OCI-LY7 (cell line): ENCODE measurements around the gene SERPING1. TPM values are rescaled to one million over a fixed set of nuclear protein-coding genes. Genes with fewer than 3 reads are reported as not detected.
A peak's percentile ranks its signal among the peaks of the same experiment; 100 is the strongest.

ENCODE experiments used
- BruUV-seq: library from RNA; stranded (reverse); fragments of 400-500 nt; replicated peaks from 2 replicates; lab custom pipeline; 2021; lab: Mats Ljungman, UMichigan
- CTCF ChIA-PET: fragments of 300-600 bp; sonication (Branson Sonifier 250); formaldehyde crosslinking; loops from one replicate; lab custom pipeline; 2022; ENCODE audit warnings: antibody characterized with exemption; ENCODE audit not compliant: unreplicated experiment; lab: Charles Lee
- POLR2A ChIA-PET: fragments of 300-600 bp; sonication (Branson Sonifier 250); formaldehyde crosslinking; loops from one replicate; lab custom pipeline; 2022; ENCODE audit warnings: antibody characterized with exemption; lab: Charles Lee
- DNase-seq: peaks from one replicate; pipeline ENCODE4 v3.0.0-alpha.2; 2015; ENCODE audit warnings: low spot score
- H2AFZ ChIP-seq: fragments of 200-600 bp; sonication (generic), shearing (Covaris generic); 2 replicates; pipeline ENCODE4 v1.6.1; 2014; ENCODE audit warnings: mild to moderate bottlenecking, antibody characterized with exemption, low read length, moderate library complexity
- H3K27ac ChIP-seq: fragments of 200-600 bp; sonication (generic); 2 replicates; pipeline ENCODE4 v1.5.1; 2014; ENCODE audit warnings: mixed run types, low read depth, mild to moderate bottlenecking, moderate library complexity, low read length, inconsistent platforms; ENCODE audit not compliant: poor library complexity, severe bottlenecking
- H3K36me3 ChIP-seq: fragments of 200-600 bp; sonication (generic); 2 replicates; pipeline ENCODE4 v1.6.1; 2014; ENCODE audit warnings: mild to moderate bottlenecking, antibody characterized with exemption, low read length, moderate library complexity, mixed read lengths; ENCODE audit not compliant: insufficient read depth
- H3K4me1 ChIP-seq: fragments of 200-600 bp; sonication (generic); 2 replicates; pipeline ENCODE4 v1.5.1; 2014; ENCODE audit warnings: mild to moderate bottlenecking, low read length; ENCODE audit not compliant: insufficient read depth, poor library complexity, severe bottlenecking
- H3K4me2 ChIP-seq: fragments of 200-600 bp; sonication (generic); 2 replicates; pipeline ENCODE4 v1.6.1; 2014; ENCODE audit warnings: mild to moderate bottlenecking, low read length
- H3K4me3 ChIP-seq: fragments of 200-600 bp; sonication (generic); 2 replicates; pipeline ENCODE4 v1.5.1; 2014; ENCODE audit warnings: mild to moderate bottlenecking, low read depth, low read length; ENCODE audit not compliant: poor library complexity, severe bottlenecking
- H3K79me2 ChIP-seq: fragments of 200-600 bp; sonication (generic); 2 replicates; pipeline ENCODE4 v1.6.1; 2016; ENCODE audit warnings: low read depth, mild to moderate bottlenecking, low read length, moderate library complexity, mixed read lengths; ENCODE audit not compliant: insufficient read depth
- H3K9me2 ChIP-seq: fragments of 200-600 bp; sonication (generic); 2 replicates; pipeline ENCODE4 v1.6.1; 2016; ENCODE audit warnings: mild to moderate bottlenecking, low read length, mixed read lengths; ENCODE audit not compliant: insufficient read depth
- H3K9me3 ChIP-seq: fragments of 200-600 bp; sonication (generic); 2 replicates; pipeline ENCODE4 v1.6.1; 2014; ENCODE audit warnings: mild to moderate bottlenecking, mixed run types, low read length, mixed read lengths
- H4K20me1 ChIP-seq: fragments of 200-600 bp; sonication (generic); 2 replicates; pipeline ENCODE4 v1.6.1; 2014; ENCODE audit warnings: mild to moderate bottlenecking, antibody characterized with exemption, low read length, moderate library complexity, mixed read lengths; ENCODE audit not compliant: insufficient read depth
- EZH2phosphoT487 ChIP-seq: fragments of 200-600 bp; sonication (generic); IDR thresholded peaks from 2 replicates; pipeline ENCODE4 v1.6.1; 2018; ENCODE audit warnings: low read depth, borderline replicate concordance, mild to moderate bottlenecking, mixed run types, antibody characterized with exemption, low read length, moderate library complexity, mixed read lengths
- intact Hi-C: fragments of 100-400 bp; cut with micrococcal nuclease; formaldehyde crosslinking; loops from one replicate; pipeline ENCODE4 v1.10.0; 2022; ENCODE audit not compliant: unreplicated experiment
- total RNA-seq, 2 experiments: library from RNA; depleted of rRNA in 1 of 2; stranded (reverse); fragments of >200 nt in 1 of 2; shearing (Covaris generic) in 1 of 2; gene quantifications; 2 replicates each; pipeline ENCODE4 v1.2.3, GENCODE V29; 2014 to 2022
- TF ChIP-seq, protein P1 (sequence below): fragments of 200-600 bp; sonication (generic); conservative IDR thresholded peaks from 2 replicates; pipeline ENCODE4 v1.5.1; 2014; ENCODE audit warnings: mild to moderate bottlenecking, antibody characterized with exemption, low read length, moderate library complexity, mixed read lengths

Gene SERPING1
- total RNA-seq, 2 experiments from 2014 or later: not detected

DNA sequence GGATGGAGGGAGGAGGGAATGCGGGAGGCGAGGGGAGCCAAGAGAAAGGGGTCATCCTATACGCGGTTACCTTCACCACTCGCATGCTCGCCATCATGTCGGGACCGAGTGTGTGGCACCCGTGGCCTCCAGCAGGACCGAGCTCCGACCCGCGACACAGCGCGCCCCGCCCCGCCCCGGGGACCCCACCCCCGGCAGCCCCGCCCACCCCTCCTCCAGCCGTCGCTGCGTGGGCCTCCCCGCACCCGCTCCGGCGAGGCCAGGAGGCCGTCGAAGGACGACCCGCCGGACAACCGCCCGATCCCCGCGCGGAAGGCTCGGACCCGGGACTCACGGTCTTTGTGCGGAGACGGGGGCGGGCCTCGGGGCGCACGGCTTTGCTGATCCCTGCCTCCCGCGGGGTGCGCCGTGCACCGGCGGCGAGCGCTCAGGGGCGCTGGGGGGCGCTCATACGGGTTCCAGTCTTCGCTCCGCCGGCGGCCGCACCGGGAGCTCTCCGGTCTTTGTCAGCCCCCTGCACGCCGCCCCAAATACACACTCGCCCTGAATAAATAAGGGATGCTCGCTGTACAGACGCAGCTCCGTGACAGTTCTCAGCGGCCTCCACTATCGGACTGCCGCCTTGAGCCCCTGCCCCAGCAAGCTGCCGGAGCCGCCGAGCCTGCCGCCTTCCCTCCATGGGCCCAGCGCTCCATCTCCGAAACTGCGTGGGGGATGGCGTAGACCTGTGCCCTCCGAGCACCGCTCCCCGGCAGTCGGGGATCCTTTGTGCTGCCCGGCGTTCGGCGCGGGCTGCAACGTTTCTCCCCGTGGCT lies 29.8 kb upstream of the SERPING1 start, which contains the start of gene UBE2L6:
UBE2L6 (minus strand) TSS at position 158 of the 815 bp plus-strand sequence; CDS start at position 97, 61 bp downstream.
- Histone ChIP-seq H3K27ac (peak within 1 kb of the TSS; percentile 79), H3K9me2 (no peaks in the 10 kb centered on the region), H2AFZ (peak within 1 kb of the TSS; percentile 92), H3K4me2 (peak within 1 kb of the TSS; percentile 96), H3K79me2 (peaks cover 16% of the 10 kb centered on the region; the same call in 1 of the 2 replicates), H4K20me1 (no peaks in the 10 kb centered on the region), H3K36me3 (no peaks in the 10 kb centered on the region), H3K4me1 (peaks cover 18% of the 10 kb centered on the region), H3K4me3 (peak within 1 kb of the TSS; percentile 81), H3K9me3 (no peaks in the 10 kb centered on the region)
- intact Hi-C loops: loop anchor here (1.0 to 5.0 kb wide), 5 partner anchors 37 to 955 kb away; partner anchors contain the start of gene TIMM10
- POLR2A ChIA-PET: interaction anchor here (0.6 to 1.7 kb wide), 5 partner anchors 31 to 232 kb away, joined by 3 to 12 read pairs (median 3); partner anchors contain the start of gene SMTNL1
- peak; percentile 84 for DNase-seq
- CTCF ChIA-PET: interaction anchor here (0.5 to 2.2 kb wide), 10 partner anchors 10 to 233 kb away, joined by 3 to 19 read pairs (median 3); no protein-coding TSS in a partner anchor
- TF ChIP-seq EZH2phosphoT487: no peak
- TF ChIP-seq, protein P1, sequence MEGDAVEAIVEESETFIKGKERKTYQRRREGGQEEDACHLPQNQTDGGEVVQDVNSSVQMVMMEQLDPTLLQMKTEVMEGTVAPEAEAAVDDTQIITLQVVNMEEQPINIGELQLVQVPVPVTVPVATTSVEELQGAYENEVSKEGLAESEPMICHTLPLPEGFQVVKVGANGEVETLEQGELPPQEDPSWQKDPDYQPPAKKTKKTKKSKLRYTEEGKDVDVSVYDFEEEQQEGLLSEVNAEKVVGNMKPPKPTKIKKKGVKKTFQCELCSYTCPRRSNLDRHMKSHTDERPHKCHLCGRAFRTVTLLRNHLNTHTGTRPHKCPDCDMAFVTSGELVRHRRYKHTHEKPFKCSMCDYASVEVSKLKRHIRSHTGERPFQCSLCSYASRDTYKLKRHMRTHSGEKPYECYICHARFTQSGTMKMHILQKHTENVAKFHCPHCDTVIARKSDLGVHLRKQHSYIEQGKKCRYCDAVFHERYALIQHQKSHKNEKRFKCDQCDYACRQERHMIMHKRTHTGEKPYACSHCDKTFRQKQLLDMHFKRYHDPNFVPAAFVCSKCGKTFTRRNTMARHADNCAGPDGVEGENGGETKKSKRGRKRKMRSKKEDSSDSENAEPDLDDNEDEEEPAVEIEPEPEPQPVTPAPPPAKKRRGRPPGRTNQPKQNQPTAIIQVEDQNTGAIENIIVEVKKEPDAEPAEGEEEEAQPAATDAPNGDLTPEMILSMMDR: peak; percentile 95; the same call in 1 of the 2 replicates
- no TSS peak for BruUV-seq

DNA sequence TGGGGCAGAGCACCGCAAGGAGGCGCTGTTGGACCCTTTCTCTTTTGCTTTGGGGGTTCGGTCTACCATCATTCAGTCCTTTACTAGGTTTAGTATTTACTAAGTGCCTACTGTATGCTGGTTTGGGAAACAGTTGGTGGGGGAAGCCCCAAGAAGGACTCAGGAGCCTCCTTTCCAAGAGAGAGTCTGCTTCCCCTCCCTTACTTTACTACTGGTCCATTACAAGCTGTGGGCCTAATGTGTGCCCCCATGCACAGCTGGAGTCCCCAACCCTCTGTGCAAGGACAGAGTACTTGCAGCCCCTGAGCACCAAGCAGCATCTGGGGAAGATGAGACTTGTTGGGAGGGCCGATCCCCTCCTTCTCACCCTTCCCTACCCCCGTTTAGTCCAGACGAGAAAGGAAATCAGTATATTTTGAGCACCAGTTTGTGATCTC lies 29.1 kb upstream of the SERPING1 start:
- DNase-seq: no peak
- BruUV-seq: no TSS peak
- H3K4me1 ChIP-seq: peaks cover 18% of the 10 kb centered on the region
- no peaks in the 10 kb centered on the region for H4K20me1 ChIP-seq
- H3K9me3 ChIP-seq: no peaks in the 10 kb centered on the region
- peak overlapping the region; percentile 92 for H2AFZ ChIP-seq
- H3K36me3 ChIP-seq: no peaks in the 10 kb centered on the region
- CTCF ChIA-PET: interaction anchor here (0.5 to 2.2 kb wide), 6 partner anchors 11 to 232 kb away, joined by 3 to 19 read pairs (median 6); no protein-coding TSS in a partner anchor
- TF ChIP-seq EZH2phosphoT487: no peak
- TF ChIP-seq, protein P1: no peak; the same call in none of the 2 replicates
- H3K27ac ChIP-seq: peak overlapping the region; percentile 79
- H3K4me2 ChIP-seq: peak overlapping the region; percentile 96
- H3K9me2 ChIP-seq: no peaks in the 10 kb centered on the region
- peaks cover 16% of the 10 kb centered on the region; the same call in 1 of the 2 replicates for H3K79me2 ChIP-seq
- POLR2A ChIA-PET: interaction anchor here (0.9 to 1.7 kb wide), 2 partner anchors 56 to 73 kb away, joined by 3 to 12 read pairs; no protein-coding TSS in a partner anchor
- H3K4me3 ChIP-seq: peak overlapping the region; percentile 81
- intact Hi-C loops: loop anchor here (1.0 to 5.0 kb wide), 4 partner anchors 73 to 954 kb away; no protein-coding TSS in a partner anchor
